Psoas muscle (tissue), 8 donors: ENCODE data around the gene TMEM132C. TPM values are rescaled to one million over a fixed set of nuclear protein-coding genes. Genes with fewer than 3 reads are reported as not detected.
A peak's percentile ranks its signal among the peaks of the same experiment; 100 is the strongest.

Experiments
- ATAC-seq, 4 donors: fragments of 200-7000 bp; cut with Tn5 transposase; one replicate each; pipeline ENCODE4 v1.9.1; 2020; ENCODE audit warnings: moderate library complexity in 3 of 4, mild to moderate bottlenecking in 2 of 4
- DNase-seq, 2 donors: peaks; one replicate each; pipeline ENCODE4 v3.0.0-alpha.2; 2020
- H3K27ac ChIP-seq: fragments of 200-600 bp; one replicate; pipeline ENCODE4 v1.8.0; 2022
- H3K27me3 ChIP-seq, 3 donors: fragments of 200-600 bp in 1 of 3; one replicate each; pipeline versions ENCODE4 v1.6.1 to v1.8.0; 2013 to 2022; ENCODE audit warnings: low read length in 2 of 3, mild to moderate bottlenecking in 2 of 3, moderate library complexity in 1 of 3; ENCODE audit not compliant: insufficient read depth in 3 of 3
- H3K36me3 ChIP-seq, 2 donors: fragments of 200-600 bp in 1 of 2; one replicate each; pipeline versions ENCODE4 v1.6.1 to v1.8.0; 2013 to 2022; ENCODE audit warnings: low read depth in 1 of 2, mild to moderate bottlenecking in 1 of 2, moderate library complexity in 1 of 2; ENCODE audit not compliant: insufficient read depth in 1 of 2
- H3K4me1 ChIP-seq: fragments of 200-600 bp; one replicate; pipeline ENCODE4 v1.8.0; 2022
- H3K4me3 ChIP-seq: fragments of 200-600 bp; one replicate; pipeline ENCODE4 v1.8.0; 2022; ENCODE audit warnings: mild to moderate bottlenecking
- H3K9me3 ChIP-seq: fragments of 200-600 bp; one replicate; pipeline ENCODE4 v1.8.0; 2022
- CTCF ChIP-seq: fragments of 200-600 bp; IDR thresholded peaks from one replicate; pipeline ENCODE4 v1.8.0; 2022; ENCODE audit warnings: antibody characterized with exemption
- WGBS, 3 donors: extraction: QIAGEN DNeasy Blood & Tissue Kit; methylation state at CpG; one replicate each; pipeline versions ENCODE4 v1.1.6 to v1.1.7; 2013; 5-methylcytosine and 5-hydroxymethylcytosine counted together
- intact Hi-C, 2 donors: fragments of 100-400 bp; cut with DNase I; formaldehyde crosslinking; loops; one replicate each; pipeline versions ENCODE4 v1.11.0 to v1.14.2; 2022
- polyA plus RNA-seq, 3 donors: library from polyadenylated mRNA; stranded (reverse); fragments of 200-250 nt; gene quantifications; one replicate each; pipeline ENCODE4 v1.2.3, GENCODE V29; 2013
- total RNA-seq, 4 donors: library from RNA; stranded (reverse); fragmentation: NEBNext Ultra II Directional in 2 of 4; extraction: Animal tissue kit (Norgen Biotek cat#: 25700) in 2 of 4; gene quantifications; one replicate each; pipeline versions ENCODE4 v1.2.1 to v1.2.4, GENCODE V29; 2021 to 2023
- donor health status: healthy with polysubstance abuse.
- donor health status: DM: no; HTN: no; CAD: no; lungs with moderate emphysema.
- donor health status: Bipolar disorder and iron deficiency.
- donor health status: healthy.
- donor health status: DM: yes; HTN: yes; CAD: no.
- donor health status: DM: no; HTN: no; CAD: no.
- donor health status: DM: no; HTN: no; CAD: no.
- donor health status: DM: yes; HTN: yes; CAD: no.

The TMEM132C gene
- total and polyA plus RNA-seq, 7 donors: 0.16 to 0.77 (median 0.47) TPM

DNA sequence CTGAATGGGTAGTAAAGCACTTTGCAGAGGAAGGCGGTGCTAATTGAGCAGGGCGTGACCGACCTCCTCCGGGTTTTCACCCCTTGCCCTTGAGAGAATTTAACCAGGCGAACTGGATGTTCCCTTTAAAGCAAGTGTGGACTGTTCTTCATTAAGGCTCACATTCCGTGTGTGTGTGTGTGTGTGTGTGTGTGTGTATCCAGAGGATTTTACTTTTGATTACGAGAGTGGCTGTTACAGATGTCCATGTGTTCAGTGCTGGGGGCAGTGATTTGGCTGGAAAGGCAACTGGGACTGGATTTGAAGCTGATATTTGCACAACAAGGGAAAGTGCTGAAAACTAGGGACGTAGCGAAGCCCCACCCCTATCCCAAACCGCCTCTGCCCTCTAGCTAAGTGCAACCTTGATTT lies 2.2 kb downstream of the TMEM132C start:
- 4 to 7% (median 7%) methylated on average over 10 of the region's 10 CpGs for WGBS, 3 donors
- H3K4me3 ChIP-seq: no peak overlapping the region
- H3K9me3 ChIP-seq: peaks cover 4% of the 10 kb centered on the region
- no peaks in the 10 kb centered on the region for H3K36me3 ChIP-seq
- H3K27me3 ChIP-seq: peaks cover 12 to 41% (median 18%) of the 10 kb centered on the region in 3 donors
- no peak for TF ChIP-seq CTCF
- H3K27ac ChIP-seq: no peak overlapping the region
- intact Hi-C loops: no loop called here
- ATAC-seq (no peak), DNase-seq (no peak)
- no peaks in the 10 kb centered on the region for H3K4me1 ChIP-seq

DNA sequence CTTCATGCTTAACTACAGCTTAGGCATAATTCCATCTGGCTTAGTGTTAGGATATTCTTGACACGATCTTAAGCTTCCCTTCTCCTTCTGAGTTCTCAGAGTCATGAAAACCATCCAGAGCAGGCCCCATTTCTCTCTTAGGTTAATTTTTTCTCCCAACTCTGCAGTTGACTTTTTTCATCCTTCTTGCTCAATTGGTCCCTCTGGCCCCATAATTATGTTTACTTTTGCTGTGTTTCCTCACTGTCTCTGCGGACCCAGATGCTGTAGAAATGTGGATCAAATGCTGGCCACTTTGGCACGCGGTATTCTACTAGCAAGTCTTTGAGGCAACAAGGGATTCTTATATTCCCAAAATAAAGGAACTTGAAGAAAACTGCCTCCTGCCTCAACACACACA lies 9.5 kb downstream of the TMEM132C start:
- Histone ChIP-seq H3K9me3 (peaks cover 10% of the 10 kb centered on the region), H3K4me1 (no peaks in the 10 kb centered on the region), H3K27ac (no peak overlapping the region), H3K27me3 (peaks cover 2 to 3% (median 2%) of the 10 kb centered on the region in 3 donors), H3K4me3 (no peak overlapping the region), H3K36me3 (no peaks in the 10 kb centered on the region)
- DNase-seq: peak in 1 of 2 donors; percentile 67
- intact Hi-C loops: no loop called here
- peak in 1 of 4 donors; percentile 55 for ATAC-seq
- 57 to 71% (median 66%) methylated on average over 4 of the region's 4 CpGs for WGBS, 3 donors
- no peak for TF ChIP-seq CTCF

DNA sequence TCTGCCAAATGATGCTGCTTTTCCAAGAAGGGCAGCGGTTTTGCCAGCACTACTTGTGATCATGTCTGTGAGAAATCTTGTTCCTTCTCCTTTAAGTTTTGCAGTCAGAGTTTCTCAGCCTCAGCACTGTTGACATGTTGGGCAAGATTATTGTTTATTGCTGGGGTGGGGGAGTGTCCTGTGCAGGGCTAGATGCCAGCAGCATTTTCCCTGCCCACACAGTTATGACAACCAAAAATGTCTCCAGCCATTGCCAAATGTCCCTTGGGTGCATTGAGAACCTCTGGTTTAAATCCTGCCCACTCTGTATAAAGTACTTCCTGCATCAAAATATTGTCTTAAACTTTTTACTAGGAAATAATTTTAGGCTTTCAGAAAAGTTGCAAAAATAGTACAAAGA lies 20.0 kb downstream of the TMEM132C start:
- intact Hi-C loops: no loop called here
- ATAC-seq (peak in 2 of 4 donors; percentile 36 to 64), DNase-seq (peak in 1 of 2 donors; percentile 75)
- WGBS, 3 donors: 58 to 79% (median 61%) methylated on average over 1 of the region's 1 CpG
- Histone ChIP-seq H3K36me3 (no peaks in the 10 kb centered on the region), H3K4me3 (no peak overlapping the region), H3K4me1 (no peaks in the 10 kb centered on the region), H3K9me3 (no peaks in the 10 kb centered on the region), H3K27me3 (no peaks in the 10 kb centered on the region), H3K27ac (no peak overlapping the region)
- no peak for TF ChIP-seq CTCF

- H3K4me1 ChIP-seq: no peaks in the 10 kb centered on the region
- ATAC-seq (no peak), DNase-seq (no peak)
- no peak overlapping the region for H3K27ac ChIP-seq
- no peaks in the 10 kb centered on the region for H3K9me3 ChIP-seq
- no peak overlapping the region for H3K4me3 ChIP-seq
- intact Hi-C loops: no loop called here
- H3K27me3 ChIP-seq: no peaks in the 10 kb centered on the region
- WGBS, 3 donors: 14 to 25% (median 18%) methylated on average over 2 of the region's 2 CpGs
- TF ChIP-seq CTCF: no peak
- no peaks in the 10 kb centered on the region for H3K36me3 ChIP-seq
Measured at GRCh38 chr12:128288357-128288756, 21.4 kb downstream of the TMEM132C start.

GRCh38 chr12:128288896-128289295 lies 21.9 kb downstream of the TMEM132C start:
- ATAC-seq: no peak
- no peaks in the 10 kb centered on the region for H3K27me3 ChIP-seq
- H3K36me3 ChIP-seq: no peaks in the 10 kb centered on the region
- no peak overlapping the region for H3K27ac ChIP-seq
- intact Hi-C loops: no loop called here
- no peak overlapping the region for H3K4me3 ChIP-seq
- WGBS, 3 donors: 85 to 87% (median 87%) methylated on average over 13 of the region's 13 CpGs
- DNase-seq: no peak
- H3K4me1 ChIP-seq: no peaks in the 10 kb centered on the region
- no peaks in the 10 kb centered on the region for H3K9me3 ChIP-seq
- no peak for TF ChIP-seq CTCF
